Epithelial cell of proximal tubule (primary cell): ENCODE data around the gene MAGI2. TPM values are rescaled to one million over a fixed set of nuclear protein-coding genes. Genes with fewer than 3 reads are reported as not detected.
A peak's percentile ranks its signal among the peaks of the same experiment; 100 is the strongest.

ENCODE experiments used
- DNase-seq: peaks from one replicate; pipeline ENCODE4 v3.0.0-alpha.2; 2011; ENCODE audit warnings: low read depth
- H3K4me3 ChIP-seq: 2 replicates; pipeline ENCODE4 v1.5.1; 2011; ENCODE audit warnings: low read depth, mild to moderate bottlenecking, low read length
- CTCF ChIP-seq: conservative IDR thresholded peaks from 2 replicates; pipeline ENCODE4 v1.5.1; 2012; ENCODE audit warnings: low read depth, mild to moderate bottlenecking, low read length
- total RNA-seq: library from RNA; depleted of rRNA; stranded (reverse); fragments of >200 nt; gene quantifications from 2 replicates; pipeline ENCODE4 v1.2.3, GENCODE V29; 2015

Gene MAGI2
- total RNA-seq, 1 donor from 2014 or later: 0.92 TPM

GRCh38 chr7:78165454-78165853 is 1288.0 kb downstream of the MAGI2 start:
- DNase-seq: no peak
- no peak overlapping the region for H3K4me3 ChIP-seq
- no peak for TF ChIP-seq CTCF

GRCh38 chr7:78164459-78164858 is 1289.0 kb downstream of the MAGI2 start:
- no peak overlapping the region for H3K4me3 ChIP-seq
- no peak for DNase-seq
- TF ChIP-seq CTCF: no peak

DNA sequence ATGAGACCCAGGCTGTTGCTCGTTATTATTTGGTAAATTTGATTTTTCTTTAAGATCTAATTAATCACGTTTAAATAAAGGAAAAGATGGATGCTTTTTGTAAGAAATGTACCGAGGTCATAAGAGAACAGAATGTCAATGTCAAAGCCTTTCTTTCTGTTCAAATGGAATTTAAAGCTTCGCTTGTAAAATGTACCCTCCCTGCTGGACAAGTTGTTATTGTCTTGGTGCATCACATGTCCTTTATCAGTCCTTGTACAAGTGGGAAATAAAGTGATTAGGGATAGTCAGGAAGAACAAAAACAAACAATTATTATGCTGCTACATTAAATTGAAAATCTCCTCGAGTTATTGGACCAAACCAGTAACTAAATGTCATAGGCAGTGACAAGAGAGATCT is 1291.7 kb downstream of the MAGI2 start:
- TF ChIP-seq CTCF: no peak
- no peak for DNase-seq
- no peak overlapping the region for H3K4me3 ChIP-seq

DNA sequence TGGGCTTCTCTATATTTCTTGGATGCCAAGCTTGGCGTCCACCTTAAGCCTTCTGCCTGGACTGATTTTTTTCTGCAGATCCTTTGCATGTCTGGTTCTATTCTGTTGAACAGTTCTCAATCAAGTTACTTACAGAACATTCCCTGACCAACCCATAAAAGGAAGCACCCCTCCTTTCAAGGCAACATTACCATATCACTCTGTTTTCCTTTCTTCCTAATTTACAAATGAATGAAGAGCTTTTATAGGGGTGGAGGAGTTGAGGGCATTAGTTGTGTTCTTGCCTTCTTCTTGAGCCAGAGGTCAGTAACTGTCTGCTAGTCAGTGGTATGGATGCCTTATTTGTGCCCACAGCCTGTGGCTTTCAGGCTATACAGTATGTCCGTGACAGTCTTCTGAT is 1293.9 kb downstream of the MAGI2 start:
- no peak for TF ChIP-seq CTCF
- no peak for DNase-seq
- no peak overlapping the region for H3K4me3 ChIP-seq

DNA sequence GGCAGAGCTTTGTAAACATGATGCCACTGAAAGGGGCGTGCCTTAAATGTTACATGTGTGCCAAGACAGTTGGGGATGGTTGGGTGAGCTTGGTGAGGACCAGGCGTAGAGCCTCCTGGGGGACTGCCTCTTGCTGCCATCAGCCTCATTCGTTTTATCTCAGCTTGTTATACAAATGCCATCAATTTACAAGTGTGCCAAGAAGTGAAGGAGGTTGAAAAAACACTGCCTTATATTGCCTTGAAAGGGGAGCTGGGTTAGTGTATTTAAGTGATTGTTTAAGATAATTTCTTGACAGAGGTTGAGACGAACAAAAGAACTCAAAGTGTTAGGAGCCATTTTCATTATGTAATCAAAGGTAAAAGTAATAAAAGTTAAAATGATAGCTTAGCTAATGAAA is 1300.2 kb downstream of the MAGI2 start:
- DNase-seq: no peak
- TF ChIP-seq CTCF: no peak
- H3K4me3 ChIP-seq: no peak overlapping the region

GRCh38 chr7:78151229-78151628 is 1302.2 kb downstream of the MAGI2 start:
- no peak overlapping the region for H3K4me3 ChIP-seq
- DNase-seq: peak; percentile 96
- no peak for TF ChIP-seq CTCF

DNA sequence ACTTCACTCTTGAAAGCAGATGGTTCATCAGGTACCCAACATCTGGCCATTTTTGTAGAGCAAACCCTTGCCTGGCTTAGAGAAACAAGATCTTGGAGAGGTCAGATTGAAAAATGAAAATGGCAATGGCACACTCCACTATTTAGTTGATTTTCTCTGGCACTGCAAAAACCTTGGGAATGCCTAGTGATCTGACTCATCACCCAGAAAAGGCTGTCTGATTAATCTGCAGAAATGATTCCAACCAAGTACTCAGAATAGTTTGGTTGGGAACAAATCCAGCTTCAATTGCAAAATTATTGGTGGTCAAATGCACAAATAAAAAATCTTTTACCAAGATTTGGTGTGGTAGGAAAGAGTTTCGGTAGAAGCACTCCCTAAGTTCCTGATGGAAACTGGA is 1303.7 kb downstream of the MAGI2 start:
- H3K4me3 ChIP-seq: no peak overlapping the region
- TF ChIP-seq CTCF: no peak
- no peak for DNase-seq
